Hepatocyte (in vitro differentiated cells): Measurements from ENCODE around the gene TPBGL.

Experiments
- CTCF ChIP-seq: fragments of 200-600 bp; sonication (generic); IDR thresholded peaks from 2 replicates; pipeline ENCODE4 v1.5.1; 2016; ENCODE audit warnings: antibody characterized with exemption, mild to moderate bottlenecking; ENCODE audit not compliant: poor library complexity
- EZH2 ChIP-seq: fragments of 200-600 bp; sonication (generic); IDR thresholded peaks from 2 replicates; pipeline ENCODE4 v1.6.1; 2016; ENCODE audit warnings: antibody characterized with exemption, mild to moderate bottlenecking, borderline replicate concordance

- no peak for TF ChIP-seq CTCF
- TF ChIP-seq EZH2: no peak
Measured at GRCh38 chr11:75244052-75244814, 3.7 kb downstream of the TPBGL start.
